HepG2 (cell line): ENCODE measurements around the gene UPK1A. TPM values are rescaled to one million over a fixed set of nuclear protein-coding genes. Genes with fewer than 3 reads are reported as not detected.

ENCODE experiments used
- ARID4A ChIP-seq: sonication (generic); formaldehyde crosslinking; IDR thresholded peaks from 2 replicates; pipeline ENCODE4 v1.5.0; 2020; ENCODE audit warnings: mild to moderate bottlenecking, missing genetic modification reagents, borderline replicate concordance
- ISX ChIP-seq: sonication (generic); formaldehyde crosslinking; conservative IDR thresholded peaks from 2 replicates; pipeline ENCODE4 v1.5.0; 2020; ENCODE audit warnings: missing genetic modification reagents
- MAZ ChIP-seq, 2 experiments: sonication (generic) in 1 of 2; formaldehyde crosslinking in 1 of 2; IDR thresholded peaks; 2 replicates each; pipeline versions ENCODE4 v1.5.0 to v1.6.1; 2012 to 2020; ENCODE audit warnings: low read depth in 2 of 2, mild to moderate bottlenecking in 2 of 2, borderline replicate concordance in 1 of 2, improper control_type of control experiment in 1 of 2, low read length in 1 of 2, missing genetic modification reagents in 1 of 2, moderate library complexity in 1 of 2
- NFE2L1 ChIP-seq: sonication (generic); formaldehyde crosslinking; IDR thresholded peaks from 2 replicates; pipeline ENCODE4 v1.4.0; 2020; ENCODE audit warnings: missing genetic modification reagents, mild to moderate bottlenecking, borderline replicate concordance
- PAF1 ChIP-seq: IDR thresholded peaks from 2 replicates; pipeline ENCODE4 v1.6.1; 2016; ENCODE audit warnings: missing genetic modification reagents, missing compliant biosample characterization
- PAWR ChIP-seq: sonication (generic); formaldehyde crosslinking; IDR thresholded peaks from 2 replicates; pipeline ENCODE4 v1.4.0; 2020; ENCODE audit warnings: missing genetic modification reagents, mild to moderate bottlenecking, borderline replicate concordance
- SIN3B ChIP-seq: fragments of 150-350 bp; IDR thresholded peaks from 2 replicates; pipeline ENCODE4 v1.6.1; 2014; ENCODE audit warnings: low read length
- SNAPC2 ChIP-seq: sonication (generic); formaldehyde crosslinking; IDR thresholded peaks from 2 replicates; pipeline ENCODE4 v1.8.1; 2022; ENCODE audit warnings: mild to moderate bottlenecking, missing genetic modification reagents
- ZHX2 ChIP-seq, 2 experiments: sonication (generic) in 1 of 2; formaldehyde crosslinking in 1 of 2; IDR thresholded peaks; 2 replicates each; pipeline versions ENCODE4 v1.6.1 to v1.9.0; 2014 to 2022; ENCODE audit warnings: antibody characterized with exemption in 1 of 2, borderline replicate concordance in 1 of 2, inconsistent platforms in 1 of 2, low read depth in 1 of 2, missing genetic modification reagents in 1 of 2
- ZMAT3 ChIP-seq: sonication (generic); formaldehyde crosslinking; conservative IDR thresholded peaks from 2 replicates; pipeline ENCODE4 v1.7.0; 2021; ENCODE audit warnings: missing genetic modification reagents
- ZNF205 ChIP-seq: IDR thresholded peaks from 2 replicates; pipeline ENCODE4 v1.6.1; 2018; ENCODE audit warnings: missing biosample characterization, missing genetic modification reagents
- ZNF234 ChIP-seq: sonication (generic); formaldehyde crosslinking; conservative IDR thresholded peaks from 2 replicates; pipeline ENCODE4 v1.5.1; 2020; ENCODE audit warnings: mild to moderate bottlenecking, missing genetic modification reagents
- polyA plus RNA-seq, 8 experiments: library from polyadenylated mRNA; depleted of rRNA in 3 of 8; stranded (reverse) in 7 of 8; unstranded in 1 of 8; fragments of >200 nt; fragmentation: Illumina TruSeq in 4 of 8; extraction: Trizol in 4 of 8; gene quantifications; 2 replicates each; pipeline versions ENCODE4 v1.2.1 to v1.2.3, GENCODE V29; 2011 to 2016; ENCODE audit warnings: low read depth in 4 of 8, missing spikeins in 1 of 8, mixed read lengths in 1 of 8; ENCODE audit not compliant: insufficient read depth in 1 of 8
- total RNA-seq, 5 experiments: library from RNA; depleted of rRNA; stranded (reverse); fragments of >200 nt; fragmentation: Illumina TruSeq; extraction: Trizol; gene quantifications; 2 replicates each; pipeline ENCODE4 v1.2.3, GENCODE V29; 2016; ENCODE audit warnings: low read depth in 1 of 5
- TF ChIP-seq, protein P1 (sequence below): sonication (generic); formaldehyde crosslinking; IDR thresholded peaks from 2 replicates; pipeline ENCODE4 v1.4.0; 2020; ENCODE audit warnings: missing genetic modification reagents, borderline replicate concordance

The UPK1A gene
- total and polyA plus RNA-seq, 2 of the 13 experiments (the other 11 are each of a cell fraction or from before 2014, with no cell fraction given), result 2.9 TPM; not detected in 1

- TF ChIP-seq ARID4A (CRISPR knock-in tag), result peak; percentile 78
- no peak for TF ChIP-seq ZHX2 (IDR thresholded peaks at IDR 0.05; ENCODE audit: low read depth)
- TF ChIP-seq ZHX2 (CRISPR knock-in tag; IDR thresholded peaks at IDR 0.05; ENCODE audit: borderline replicate concordance), result no peak; the same call in 1 of the 2 replicates
- no peak for TF ChIP-seq ZNF205
- no peak for TF ChIP-seq NFE2L1 (CRISPR knock-in tag)
- TF ChIP-seq SNAPC2 (CRISPR knock-in tag), result no peak
- TF ChIP-seq PAF1 (CRISPR knock-in tag), result no peak
- TF ChIP-seq ZNF234 (CRISPR knock-in tag), result no peak
- TF ChIP-seq, protein P1, sequence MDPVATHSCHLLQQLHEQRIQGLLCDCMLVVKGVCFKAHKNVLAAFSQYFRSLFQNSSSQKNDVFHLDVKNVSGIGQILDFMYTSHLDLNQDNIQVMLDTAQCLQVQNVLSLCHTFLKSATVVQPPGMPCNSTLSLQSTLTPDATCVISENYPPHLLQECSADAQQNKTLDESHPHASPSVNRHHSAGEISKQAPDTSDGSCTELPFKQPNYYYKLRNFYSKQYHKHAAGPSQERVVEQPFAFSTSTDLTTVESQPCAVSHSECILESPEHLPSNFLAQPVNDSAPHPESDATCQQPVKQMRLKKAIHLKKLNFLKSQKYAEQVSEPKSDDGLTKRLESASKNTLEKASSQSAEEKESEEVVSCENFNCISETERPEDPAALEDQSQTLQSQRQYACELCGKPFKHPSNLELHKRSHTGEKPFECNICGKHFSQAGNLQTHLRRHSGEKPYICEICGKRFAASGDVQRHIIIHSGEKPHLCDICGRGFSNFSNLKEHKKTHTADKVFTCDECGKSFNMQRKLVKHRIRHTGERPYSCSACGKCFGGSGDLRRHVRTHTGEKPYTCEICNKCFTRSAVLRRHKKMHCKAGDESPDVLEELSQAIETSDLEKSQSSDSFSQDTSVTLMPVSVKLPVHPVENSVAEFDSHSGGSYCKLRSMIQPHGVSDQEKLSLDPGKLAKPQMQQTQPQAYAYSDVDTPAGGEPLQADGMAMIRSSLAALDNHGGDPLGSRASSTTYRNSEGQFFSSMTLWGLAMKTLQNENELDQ (CRISPR knock-in tag), result no peak
- TF ChIP-seq ISX (CRISPR knock-in tag), result 0 out of 2 replicates have a peak, but pooled peaks have one; percentile 27
- no peak; the same call in 1 of the 2 replicates for TF ChIP-seq MAZ (IDR thresholded peaks at IDR 0.05; ENCODE audit: borderline replicate concordance, low read depth, low read length)
- peak; percentile 37; the same call in 1 of the 2 replicates for TF ChIP-seq MAZ (CRISPR knock-in tag; IDR thresholded peaks at IDR 0.05; ENCODE audit: low read depth)
- 0 out of 2 replicates have a peak, but pooled peaks have one; percentile 15 for TF ChIP-seq ZMAT3
- no peak for TF ChIP-seq SIN3B
- TF ChIP-seq PAWR, result no peak
Observed at GRCh38 chr19:35644206-35644986, 21.9 kb upstream of the UPK1A start (continued).
